ENCODE results near the gene CEPT1. TPM values are rescaled to one million over a fixed set of nuclear protein-coding genes. Genes with fewer than 3 reads are reported as not detected.

CEPT1 gene
- total and polyA plus RNA-seq, 9 of the 15 experiments (the other 6 are each of a cell fraction or from before 2014, with no cell fraction given): 24.4 to 72.6 (median 42.4) TPM

GRCh38 chr1:111199881-111200801 lies 60.1 kb downstream of the CEPT1 start, which contains the start of gene DENND2D:
Gene DENND2D (minus strand): TSS chr1:111200646. CDS start chr1:111200459, 187 bp downstream.
- H3K9me3 ChIP-seq (replicated peaks; ENCODE audit: control insufficient read depth, insufficient read depth, low read depth, low read length): no peaks in the 10 kb centered on the region
- H2AFZ ChIP-seq (ENCODE audit: low read depth, low read length): peak within 1 kb of the TSS; percentile 78
- BruUV-seq (replicated peaks): no TSS peak
- H3K9me1 ChIP-seq (ENCODE audit: control insufficient read depth, insufficient read depth, low read length): no peaks in the 10 kb centered on the region
- ChIA-PET CTCF (ENCODE audit: low intra/inter-chr PET ratio) (no interaction called here), POLR2A (interaction anchor here (0.6 kb wide), 2 partner anchors 30 to 555 kb away, joined by 3 to 4 read pairs; no protein-coding TSS in a partner anchor)
- H3K36me3 ChIP-seq (ENCODE audit: control insufficient read depth, insufficient read depth, low read length): no peaks in the 10 kb centered on the region
- FAIRE-seq: no peak
- no peak for DNase-seq (ENCODE audit: extremely low read depth in 1 of 4, low spot score in 3 of 4)
- no peak within 1 kb of the TSS for H3K4me3 ChIP-seq
- no peak within 1 kb of the TSS for H3K27ac ChIP-seq (ENCODE audit: extremely low read depth, low read depth, low read length)
- H3K4me2 ChIP-seq (ENCODE audit: insufficient read depth, low read length): no peak within 1 kb of the TSS
- peaks cover 0 to 2% of the 10 kb centered on the region in 2 experiments; a peak in 3 of 5 replicates for H3K27me3 ChIP-seq (ENCODE audit: control insufficient read depth in 2 of 2, insufficient read depth in 2 of 2, low read length in 2 of 2)
- no peaks in the 10 kb centered on the region for H4K20me1 ChIP-seq (replicated peaks; ENCODE audit: control insufficient read depth, insufficient read depth, low read length)
- intact Hi-C loops (cut with micrococcal nuclease) (no loop called here), in situ Hi-C loops (cut with MboI) (no loop called here)
- H3K9ac ChIP-seq (ENCODE audit: insufficient read depth in 1 of 2, low read depth in 2 of 2, low read length in 2 of 2): peak within 1 kb of the TSS in 1 of 2 experiments; percentile 66; a peak in 1 of 4 replicates
- WGBS (ENCODE audit: insufficient coverage, low coverage, missing lambda C conversion rate): 63% methylated on average over 17 of the region's 17 CpGs
- peaks cover 27% of the 10 kb centered on the region in 2 experiments for H3K4me1 ChIP-seq (replicated peaks in 1 of 2; ENCODE audit: control insufficient read depth in 2 of 2, insufficient read depth in 2 of 2, low read length in 2 of 2)
- ATAC-seq: no peak
- H3K79me2 ChIP-seq (ENCODE audit: control insufficient read depth, insufficient read depth, low read length): no peaks in the 10 kb centered on the region
- TF ChIP-seq MAFF (IDR thresholded peaks at IDR 0.05; ENCODE audit: low read length): no peak
- peak; percentile 48; the same call in 1 of the 2 replicates for TF ChIP-seq ZBTB9 (CRISPR knock-in tag; IDR thresholded peaks at IDR 0.05)
- TF ChIP-seq CXXC5 (CRISPR knock-in tag; IDR thresholded peaks at IDR 0.05): 0 out of 2 replicates have a peak, but pooled peaks have one; percentile 23
- no peak for TF ChIP-seq RAD51 (IDR thresholded peaks at IDR 0.05; ENCODE audit: borderline replicate concordance, low read depth)
- TF ChIP-seq MEF2A (IDR thresholded peaks at IDR 0.05; ENCODE audit: control insufficient read depth, low read depth, low read length): no peak
- TF ChIP-seq LCOR (CRISPR knock-in tag; IDR thresholded peaks at IDR 0.05): no peak
- no peak for TF ChIP-seq NR4A1 (CRISPR knock-in tag; IDR thresholded peaks at IDR 0.05)
- TF ChIP-seq NR4A1 (tag; IDR thresholded peaks at IDR 0.05): peak; percentile 22; the same call in 1 of the 2 replicates
- TF ChIP-seq ZBTB11 (CRISPR knock-in tag; IDR thresholded peaks at IDR 0.05): peak in 1 of 3 experiments; percentile 38; a peak in 1 of 6 replicates
- 0 out of 2 replicates have a peak, but pooled peaks have one; percentile 18 for TF ChIP-seq ZNF583 (CRISPR knock-in tag; IDR thresholded peaks at IDR 0.05)
- peak; percentile 40 for TF ChIP-seq ELF1 (tag; IDR thresholded peaks at IDR 0.05)
- peak; percentile 76 for TF ChIP-seq L3MBTL2 (IDR thresholded peaks at IDR 0.05)

Data from K562 (cell line).